Measurements from ENCODE around the gene NOC3L. TPM values are rescaled to one million over a fixed set of nuclear protein-coding genes. Genes with fewer than 3 reads are reported as not detected.

The NOC3L gene
- total and polyA plus RNA-seq, 2 donors from 2014 or later, result 6.0 to 17.7 TPM

GRCh38 chr10:94285271-94285670 is 77.5 kb downstream of the NOC3L start:
- no peak overlapping the region for H3K27ac ChIP-seq (ENCODE audit: low read depth in 2 of 2, low read length in 2 of 2)
- no peak for TF ChIP-seq CTCF (IDR thresholded peaks at IDR 0.05; ENCODE audit: borderline replicate concordance, extremely low read depth, insufficient read depth)
- FAIRE-seq, result no peak
- H3K36me3 ChIP-seq (ENCODE audit: control insufficient read depth in 2 of 3, insufficient read depth in 3 of 3, low read length in 3 of 3), result peaks cover 0 to 3% (median 0%) of the 10 kb centered on the region in 3 donors
- H3K4me3 ChIP-seq (ENCODE audit: low read length in 3 of 3), result no peak overlapping the region
- no peaks in the 10 kb centered on the region for H3K27me3 ChIP-seq (ENCODE audit: control insufficient read depth, insufficient read depth, low read length)
- no peaks in the 10 kb centered on the region for H3K4me1 ChIP-seq (ENCODE audit: control insufficient read depth in 2 of 3, insufficient read depth in 2 of 3, low read depth in 1 of 3, low read length in 3 of 3)
- no peaks in the 10 kb centered on the region for H3K9me3 ChIP-seq (ENCODE audit: control insufficient read depth in 2 of 3, insufficient read depth in 1 of 3, low read length in 3 of 3)
- intact Hi-C loops (cut with DNase I), result no loop called here
- DNase-seq, result no peak
- no peak overlapping the region for H3K9ac ChIP-seq (ENCODE audit: low read length in 3 of 3)

Other genes with a start within 250 kb of the NOC3L start
- gene TBC1D12, start 39.6 kb upstream of the NOC3L start, total RNA-seq, result 13.1 TPM
- 4.4 TPM for gene TBC1D12, start 39.6 kb upstream of the NOC3L start, polyA plus RNA-seq (ENCODE audit: insufficient read depth, low read depth, low replicate concordance)
- gene HELLS, start 182.8 kb upstream of the NOC3L start, total RNA-seq, result 13.5 TPM
- 1.6 TPM for gene HELLS, start 182.8 kb upstream of the NOC3L start, polyA plus RNA-seq (ENCODE audit: insufficient read depth, low read depth, low replicate concordance)